Prostate gland (tissue), 2 donors: ENCODE measurements around the gene KIN. TPM values are rescaled to one million over a fixed set of nuclear protein-coding genes. Genes with fewer than 3 reads are reported as not detected.

Experiments used
- DNase-seq: peaks from one replicate; pipeline ENCODE4 v3.0.0-alpha.2; 2019; ENCODE audit warnings: low spot score
- H3K27ac ChIP-seq, 2 donors: fragments of 200-600 bp; sonication (generic); 2 replicates each; pipeline ENCODE4 v1.5.1; 2017 to 2019
- H3K27me3 ChIP-seq: fragments of 200-600 bp; sonication (generic); replicated peaks from 2 replicates; pipeline ENCODE4 v1.5.1; 2019; ENCODE audit not compliant: insufficient read depth
- H3K36me3 ChIP-seq, 2 donors: fragments of 200-600 bp; sonication (generic); 1 replicate in 1 of 2; 2 replicates in 1 of 2; pipeline versions ENCODE4 v1.5.1 to v1.8.1; 2017 to 2019
- H3K4me1 ChIP-seq: fragments of 200-600 bp; sonication (generic); replicated peaks from 2 replicates; pipeline ENCODE4 v1.5.1; 2019
- H3K4me3 ChIP-seq, 2 donors: fragments of 200-600 bp; sonication (generic); 2 replicates each; pipeline ENCODE4 v1.5.1; 2017 to 2019
- H3K9me3 ChIP-seq: fragments of 200-600 bp; sonication (generic); 2 replicates; pipeline ENCODE4 v1.5.1; 2017
- POLR2A ChIP-seq: fragments of 450-650 bp; IDR thresholded peaks from one replicate; pipeline ENCODE4 v1.6.1; 2016; ENCODE audit warnings: antibody characterized with exemption, mild to moderate bottlenecking
- POLR2AphosphoS5 ChIP-seq: sonication (generic); formaldehyde crosslinking; IDR thresholded peaks from one replicate; pipeline ENCODE4 v1.6.1; 2017; ENCODE audit warnings: antibody characterized with exemption
- WGBS: methylation state at CpG from one replicate; pipeline ENCODE4 v1.1.5; 2018; 5-methylcytosine and 5-hydroxymethylcytosine counted together
- intact Hi-C: fragments of 100-400 bp; cut with DNase I; formaldehyde crosslinking; loops from one replicate; pipeline ENCODE4 v1.14.2; 2022
- total RNA-seq, 2 donors: library from RNA; depleted of rRNA; stranded (reverse); fragments of >200 nt; gene quantifications; one replicate each; pipeline ENCODE4 v1.1.0, GENCODE V29; 2016
- TF ChIP-seq, protein P1 (sequence below), 4 experiments: fragments of 200-600 bp in 2 of 4; fragments of 450-650 bp in 2 of 4; sonication (generic) in 2 of 4; IDR thresholded peaks; 1 replicate in 3 of 4; 2 replicates in 1 of 4; pipeline ENCODE4 v1.5.1; 2016 to 2019; ENCODE audit warnings: antibody characterized with exemption in 4 of 4, mild to moderate bottlenecking in 2 of 4, moderate library complexity in 2 of 4

Gene KIN
- total RNA-seq, 2 donors from 2014 or later: 7.0 to 11.1 TPM

DNA sequence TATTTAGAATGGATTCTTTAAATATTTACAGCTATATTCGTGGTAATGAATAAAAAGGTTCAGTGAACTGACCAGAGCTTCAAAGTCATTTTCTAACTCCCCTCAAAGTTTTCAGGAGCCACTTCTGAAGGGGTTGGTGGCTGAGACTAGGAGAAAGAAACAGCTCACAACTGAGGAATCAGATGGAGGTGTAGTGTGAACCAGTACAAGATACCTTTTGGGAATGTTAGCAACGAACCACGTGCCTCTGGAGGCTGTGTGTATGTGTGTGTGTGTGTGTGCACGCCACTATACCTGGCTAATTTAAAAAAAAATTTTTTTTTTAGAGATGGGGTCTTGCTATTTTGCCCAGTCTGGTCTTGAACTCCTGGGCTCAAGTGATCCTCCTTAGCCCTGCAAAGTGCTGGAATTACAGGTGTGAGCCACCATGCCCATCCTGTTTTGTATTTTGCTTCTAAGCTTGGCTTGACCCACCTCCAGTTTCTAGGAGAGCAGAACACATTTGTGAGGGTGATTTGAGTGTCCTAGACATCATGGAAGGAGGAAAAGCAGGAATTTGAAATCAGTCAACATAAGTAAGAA, 21.0 kb upstream of the KIN start:
- Histone ChIP-seq H3K9me3 (no peaks in the 10 kb centered on the region), H3K4me1 (no peaks in the 10 kb centered on the region), H3K27me3 (no peaks in the 10 kb centered on the region), H3K36me3 (peaks cover 0 to 4% of the 10 kb centered on the region in 2 donors), H3K4me3 (no peak overlapping the region), H3K27ac (no peak overlapping the region)
- no peak for DNase-seq
- 74% methylated on average over 4 of the region's 4 CpGs for WGBS
- TF ChIP-seq POLR2A (no peak), POLR2AphosphoS5 (no peak)
- TF ChIP-seq, protein P1, sequence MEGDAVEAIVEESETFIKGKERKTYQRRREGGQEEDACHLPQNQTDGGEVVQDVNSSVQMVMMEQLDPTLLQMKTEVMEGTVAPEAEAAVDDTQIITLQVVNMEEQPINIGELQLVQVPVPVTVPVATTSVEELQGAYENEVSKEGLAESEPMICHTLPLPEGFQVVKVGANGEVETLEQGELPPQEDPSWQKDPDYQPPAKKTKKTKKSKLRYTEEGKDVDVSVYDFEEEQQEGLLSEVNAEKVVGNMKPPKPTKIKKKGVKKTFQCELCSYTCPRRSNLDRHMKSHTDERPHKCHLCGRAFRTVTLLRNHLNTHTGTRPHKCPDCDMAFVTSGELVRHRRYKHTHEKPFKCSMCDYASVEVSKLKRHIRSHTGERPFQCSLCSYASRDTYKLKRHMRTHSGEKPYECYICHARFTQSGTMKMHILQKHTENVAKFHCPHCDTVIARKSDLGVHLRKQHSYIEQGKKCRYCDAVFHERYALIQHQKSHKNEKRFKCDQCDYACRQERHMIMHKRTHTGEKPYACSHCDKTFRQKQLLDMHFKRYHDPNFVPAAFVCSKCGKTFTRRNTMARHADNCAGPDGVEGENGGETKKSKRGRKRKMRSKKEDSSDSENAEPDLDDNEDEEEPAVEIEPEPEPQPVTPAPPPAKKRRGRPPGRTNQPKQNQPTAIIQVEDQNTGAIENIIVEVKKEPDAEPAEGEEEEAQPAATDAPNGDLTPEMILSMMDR (IDR thresholded peaks at IDR 0.05): no peak
- intact Hi-C loops: no loop called here

GRCh38 chr10:7804741-7805140, 16.9 kb upstream of the KIN start:
- WGBS: 39% methylated on average over 2 of the region's 2 CpGs
- Histone ChIP-seq H3K9me3 (no peaks in the 10 kb centered on the region), H3K36me3 (peaks cover 3 to 4% of the 10 kb centered on the region in 2 donors), H3K4me3 (no peak overlapping the region), H3K27me3 (no peaks in the 10 kb centered on the region), H3K27ac (no peak overlapping the region), H3K4me1 (no peaks in the 10 kb centered on the region)
- intact Hi-C loops: no loop called here
- TF ChIP-seq POLR2AphosphoS5: no peak
- TF ChIP-seq, protein P1 (IDR thresholded peaks at IDR 0.05): no peak
- TF ChIP-seq POLR2A: no peak
- no peak for DNase-seq

GRCh38 chr10:7804216-7804615, 16.4 kb upstream of the KIN start:
- TF ChIP-seq POLR2AphosphoS5: no peak
- TF ChIP-seq POLR2A: no peak
- TF ChIP-seq, protein P1 (IDR thresholded peaks at IDR 0.05): no peak
- Histone ChIP-seq H3K27ac (no peak overlapping the region), H3K9me3 (no peaks in the 10 kb centered on the region), H3K4me3 (no peak overlapping the region), H3K36me3 (peaks cover 3 to 4% of the 10 kb centered on the region in 2 donors), H3K27me3 (no peaks in the 10 kb centered on the region), H3K4me1 (no peaks in the 10 kb centered on the region)
- intact Hi-C loops: no loop called here
- no peak for DNase-seq
- 93% methylated on average over 6 of the region's 6 CpGs for WGBS

GRCh38 chr10:7802606-7803005, 14.8 kb upstream of the KIN start:
- H3K9me3 ChIP-seq: no peaks in the 10 kb centered on the region
- TF ChIP-seq POLR2A: no peak
- no peaks in the 10 kb centered on the region for H3K4me1 ChIP-seq
- H3K36me3 ChIP-seq: peaks cover 3 to 4% of the 10 kb centered on the region in 2 donors
- no peak for DNase-seq
- H3K4me3 ChIP-seq: no peak overlapping the region
- no peaks in the 10 kb centered on the region for H3K27me3 ChIP-seq
- H3K27ac ChIP-seq: no peak overlapping the region
- intact Hi-C loops: no loop called here
- WGBS: 88% methylated on average over 4 of the region's 4 CpGs

GRCh38 chr10:7797582-7797981, 9.8 kb upstream of the KIN start:
- Histone ChIP-seq H3K4me1 (no peaks in the 10 kb centered on the region), H3K36me3 (peaks cover 0 to 3% of the 10 kb centered on the region in 2 donors), H3K27me3 (no peaks in the 10 kb centered on the region), H3K9me3 (no peaks in the 10 kb centered on the region), H3K27ac (no peak overlapping the region), H3K4me3 (no peak overlapping the region)
- WGBS: 84% methylated on average over 6 of the region's 6 CpGs
- TF ChIP-seq, protein P1 (IDR thresholded peaks at IDR 0.05): no peak
- no peak for TF ChIP-seq POLR2AphosphoS5
- TF ChIP-seq POLR2A: no peak
- intact Hi-C loops: no loop called here
- no peak for DNase-seq
